Psoas muscle (tissue), 8 donors: ENCODE data around the gene IRF2BP1. TPM values are rescaled to one million over a fixed set of nuclear protein-coding genes. Genes with fewer than 3 reads are reported as not detected.
A peak's percentile ranks its signal among the peaks of the same experiment; 100 is the strongest.

Source experiments
- ATAC-seq, 4 donors: fragments of 200-7000 bp; cut with Tn5 transposase; one replicate each; pipeline ENCODE4 v1.9.1; 2020; ENCODE audit warnings: moderate library complexity in 3 of 4, mild to moderate bottlenecking in 2 of 4
- DNase-seq, 2 donors: peaks; one replicate each; pipeline ENCODE4 v3.0.0-alpha.2; 2020
- H3K27ac ChIP-seq: fragments of 200-600 bp; one replicate; pipeline ENCODE4 v1.8.0; 2022
- H3K27me3 ChIP-seq, 3 donors: fragments of 200-600 bp in 1 of 3; one replicate each; pipeline versions ENCODE4 v1.6.1 to v1.8.0; 2013 to 2022; ENCODE audit warnings: low read length in 2 of 3, mild to moderate bottlenecking in 2 of 3, moderate library complexity in 1 of 3; ENCODE audit not compliant: insufficient read depth in 3 of 3
- H3K36me3 ChIP-seq, 2 donors: fragments of 200-600 bp in 1 of 2; one replicate each; pipeline versions ENCODE4 v1.6.1 to v1.8.0; 2013 to 2022; ENCODE audit warnings: low read depth in 1 of 2, mild to moderate bottlenecking in 1 of 2, moderate library complexity in 1 of 2; ENCODE audit not compliant: insufficient read depth in 1 of 2
- H3K4me1 ChIP-seq: fragments of 200-600 bp; one replicate; pipeline ENCODE4 v1.8.0; 2022
- H3K4me3 ChIP-seq: fragments of 200-600 bp; one replicate; pipeline ENCODE4 v1.8.0; 2022; ENCODE audit warnings: mild to moderate bottlenecking
- H3K9me3 ChIP-seq: fragments of 200-600 bp; one replicate; pipeline ENCODE4 v1.8.0; 2022
- WGBS, 3 donors: extraction: QIAGEN DNeasy Blood & Tissue Kit; methylation state at CpG; one replicate each; pipeline versions ENCODE4 v1.1.6 to v1.1.7; 2013; 5-methylcytosine and 5-hydroxymethylcytosine counted together
- intact Hi-C, 2 donors: fragments of 100-400 bp; cut with DNase I; formaldehyde crosslinking; loops; one replicate each; pipeline versions ENCODE4 v1.11.0 to v1.14.2; 2022
- polyA plus RNA-seq, 3 donors: library from polyadenylated mRNA; stranded (reverse); fragments of 200-250 nt; gene quantifications; one replicate each; pipeline ENCODE4 v1.2.3, GENCODE V29; 2013
- total RNA-seq, 4 donors: library from RNA; stranded (reverse); fragmentation: NEBNext Ultra II Directional in 2 of 4; extraction: Animal tissue kit (Norgen Biotek cat#: 25700) in 2 of 4; gene quantifications; one replicate each; pipeline versions ENCODE4 v1.2.1 to v1.2.4, GENCODE V29; 2021 to 2023
- TF ChIP-seq, protein P1 (sequence below): fragments of 200-600 bp; IDR thresholded peaks from one replicate; pipeline ENCODE4 v1.8.0; 2022; ENCODE audit warnings: antibody characterized with exemption
- donor health status: healthy with polysubstance abuse.
- donor health status: DM: no; HTN: no; CAD: no; lungs with moderate emphysema.
- donor health status: Bipolar disorder and iron deficiency.
- donor health status: healthy.
- donor health status: DM: yes; HTN: yes; CAD: no.
- donor health status: DM: no; HTN: no; CAD: no.
- donor health status: DM: no; HTN: no; CAD: no.
- donor health status: DM: yes; HTN: yes; CAD: no.

The IRF2BP1 gene
- total and polyA plus RNA-seq, 7 donors, result 12.6 to 25.4 (median 17.6) TPM

DNA sequence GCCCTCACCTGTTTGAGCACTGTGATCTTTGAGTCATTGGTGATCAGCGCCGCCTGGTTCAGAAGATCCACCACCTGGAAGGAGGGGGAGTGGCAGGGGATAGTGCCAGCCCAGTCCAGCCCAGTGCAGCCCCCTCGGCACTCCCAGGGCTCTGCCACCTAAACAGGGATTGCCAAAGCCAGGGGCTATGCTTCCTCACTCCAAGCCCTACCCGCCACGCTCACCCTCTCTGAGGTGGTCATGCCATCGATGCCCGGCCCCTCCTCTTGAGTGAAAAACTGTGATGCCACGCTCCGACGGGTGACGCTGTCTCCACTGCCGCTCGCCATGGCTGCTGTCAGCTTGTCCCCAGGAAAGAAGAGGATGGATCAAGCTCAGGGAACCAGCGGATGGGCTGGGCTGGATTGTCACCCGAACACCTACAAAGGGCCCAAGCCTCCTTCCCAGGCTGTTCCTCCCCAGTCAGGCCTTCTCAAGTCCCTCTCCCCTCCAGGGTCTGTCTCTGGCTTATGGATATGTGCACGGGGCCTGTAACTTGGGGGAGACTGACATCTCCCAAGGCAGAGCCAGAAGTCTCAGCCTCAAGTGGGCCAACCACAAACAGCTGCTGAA lies 31.7 kb downstream of the IRF2BP1 start:
- Histone ChIP-seq H3K4me1 (no peaks in the 10 kb centered on the region), H3K4me3 (no peak overlapping the region), H3K36me3 (peaks cover 3 to 79% of the 10 kb centered on the region in 2 donors), H3K27ac (no peak overlapping the region), H3K27me3 (no peaks in the 10 kb centered on the region), H3K9me3 (no peaks in the 10 kb centered on the region)
- ATAC-seq, result peak in 2 of 4 donors; percentile 18 to 32
- WGBS, 3 donors, result 88 to 95% (median 94%) methylated on average over 16 of the region's 16 CpGs
- intact Hi-C loops, result no loop called here
- TF ChIP-seq, protein P1, sequence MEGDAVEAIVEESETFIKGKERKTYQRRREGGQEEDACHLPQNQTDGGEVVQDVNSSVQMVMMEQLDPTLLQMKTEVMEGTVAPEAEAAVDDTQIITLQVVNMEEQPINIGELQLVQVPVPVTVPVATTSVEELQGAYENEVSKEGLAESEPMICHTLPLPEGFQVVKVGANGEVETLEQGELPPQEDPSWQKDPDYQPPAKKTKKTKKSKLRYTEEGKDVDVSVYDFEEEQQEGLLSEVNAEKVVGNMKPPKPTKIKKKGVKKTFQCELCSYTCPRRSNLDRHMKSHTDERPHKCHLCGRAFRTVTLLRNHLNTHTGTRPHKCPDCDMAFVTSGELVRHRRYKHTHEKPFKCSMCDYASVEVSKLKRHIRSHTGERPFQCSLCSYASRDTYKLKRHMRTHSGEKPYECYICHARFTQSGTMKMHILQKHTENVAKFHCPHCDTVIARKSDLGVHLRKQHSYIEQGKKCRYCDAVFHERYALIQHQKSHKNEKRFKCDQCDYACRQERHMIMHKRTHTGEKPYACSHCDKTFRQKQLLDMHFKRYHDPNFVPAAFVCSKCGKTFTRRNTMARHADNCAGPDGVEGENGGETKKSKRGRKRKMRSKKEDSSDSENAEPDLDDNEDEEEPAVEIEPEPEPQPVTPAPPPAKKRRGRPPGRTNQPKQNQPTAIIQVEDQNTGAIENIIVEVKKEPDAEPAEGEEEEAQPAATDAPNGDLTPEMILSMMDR, result no peak
- peak in 1 of 2 donors; percentile 42 for DNase-seq

- Histone ChIP-seq H3K27ac (no peak overlapping the region), H3K4me1 (no peaks in the 10 kb centered on the region), H3K27me3 (no peaks in the 10 kb centered on the region), H3K36me3 (peaks cover 3 to 79% of the 10 kb centered on the region in 2 donors), H3K4me3 (no peak overlapping the region), H3K9me3 (no peaks in the 10 kb centered on the region)
- peak in 1 of 2 donors; percentile 5 for DNase-seq
- intact Hi-C loops, result no loop called here
- 70 to 79% (median 72%) methylated on average over 7 of the region's 7 CpGs for WGBS, 3 donors
- peak in 1 of 4 donors; percentile 29 for ATAC-seq
- TF ChIP-seq, protein P1, result no peak
These were observed 33.0 kb downstream of the IRF2BP1 start for GRCh38 chr19:45852983-45853382.

- intact Hi-C loops, result no loop called here
- ATAC-seq, result peak in 2 of 4 donors; percentile 25 to 38
These were observed 33.7 kb downstream of the IRF2BP1 start for GRCh38 chr19:45852145-45852750.

DNA sequence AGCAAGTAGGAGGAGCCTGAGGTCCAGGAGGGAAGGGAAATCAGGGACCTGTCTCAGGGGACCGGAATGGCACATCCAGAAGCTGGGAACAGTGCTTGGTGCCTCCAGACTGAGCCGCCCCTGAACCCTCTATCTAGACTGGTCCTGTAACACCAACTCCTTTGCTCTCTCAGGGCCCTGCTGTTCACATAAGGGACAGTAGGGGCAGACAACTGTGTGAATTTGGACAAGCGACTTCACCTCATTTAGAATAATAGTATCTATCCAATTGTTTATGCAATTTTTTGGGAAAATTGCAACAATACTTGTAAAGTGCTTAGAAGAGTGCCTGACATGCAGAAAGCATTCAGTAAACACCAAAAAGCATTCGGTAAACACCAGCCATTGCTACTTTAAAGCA lies 37.0 kb downstream of the IRF2BP1 start:
- ATAC-seq (no peak), DNase-seq (no peak)
- 88 to 92% (median 90%) methylated on average over 4 of the region's 4 CpGs for WGBS, 3 donors
- H3K9me3 ChIP-seq, result no peaks in the 10 kb centered on the region
- no peak overlapping the region for H3K27ac ChIP-seq
- no peak overlapping the region for H3K4me3 ChIP-seq
- no peaks in the 10 kb centered on the region for H3K4me1 ChIP-seq
- TF ChIP-seq, protein P1, result no peak
- no peaks in the 10 kb centered on the region for H3K27me3 ChIP-seq
- intact Hi-C loops, result no loop called here
- H3K36me3 ChIP-seq, result peaks cover 3 to 100% of the 10 kb centered on the region in 2 donors

More at GRCh38 chr19:45852145-45852750, 33.7 kb downstream of the IRF2BP1 start:
- 87 to 94% (median 90%) methylated on average over 10 of the region's 10 CpGs for WGBS, 3 donors
- no peaks in the 10 kb centered on the region for H3K27me3 ChIP-seq
- peak in 1 of 2 donors; percentile 17 for DNase-seq
- no peaks in the 10 kb centered on the region for H3K9me3 ChIP-seq
- TF ChIP-seq, protein P1, result no peak
- H3K4me1 ChIP-seq, result no peaks in the 10 kb centered on the region
- H3K36me3 ChIP-seq, result peaks cover 3 to 83% of the 10 kb centered on the region in 2 donors
- no peak overlapping the region for H3K27ac ChIP-seq
- no peak overlapping the region for H3K4me3 ChIP-seq
